Activated CD4-positive, alpha-beta T cell treated with anti-CD3 and anti-CD28 coated beads, Interleukin-2, amount 50 U/mL, for 16 hours (primary cell): ENCODE results near the gene ZDHHC17.
"Not testable (repeated sequence)": the region's sequence is repeated elsewhere in the genome, so short reads cannot be mapped to it uniquely, and the experiment has no call there.

Experiments used
- DNase-seq: peaks from one replicate; pipeline ENCODE4 v3.0.0-alpha.2; 2020

Gene ZDHHC17

GRCh38 chr12:76763746-76764675 is at the start of gene ZDHHC17:
ZDHHC17 (plus strand) TSS chr12:76764115; CDS start chr12:76764237, 122 bp downstream.
- DNase-seq = peak; percentile 93

GRCh38 chr12:76714415-76714814 is 49.5 kb upstream of the ZDHHC17 start:
- no peak for DNase-seq

GRCh38 chr12:76714861-76715260 is 49.1 kb upstream of the ZDHHC17 start:
- DNase-seq = no peak

- DNase-seq = no peak
Measured at GRCh38 chr12:76715332-76715731, 48.6 kb upstream of the ZDHHC17 start.

GRCh38 chr12:76717314-76717713 is 46.6 kb upstream of the ZDHHC17 start:
- DNase-seq = no peak

GRCh38 chr12:76719171-76720041 is 44.5 kb upstream of the ZDHHC17 start:
- DNase-seq = no peak

- no peak for DNase-seq
Measured at GRCh38 chr12:76720068-76720467, 43.8 kb upstream of the ZDHHC17 start.

- DNase-seq = no peak
Measured at GRCh38 chr12:76726626-76727025, 37.3 kb upstream of the ZDHHC17 start.

- not testable (repeated sequence) for DNase-seq
Measured at GRCh38 chr12:76732188-76732587, 31.7 kb upstream of the ZDHHC17 start.

GRCh38 chr12:76737689-76738088 is 26.2 kb upstream of the ZDHHC17 start:
- DNase-seq = not testable (repeated sequence)

- no peak for DNase-seq
Measured at GRCh38 chr12:76738824-76739579, 24.9 kb upstream of the ZDHHC17 start.

- no peak for DNase-seq
Measured at GRCh38 chr12:76739896-76740295, 24.0 kb upstream of the ZDHHC17 start.

GRCh38 chr12:76740501-76740900 is 23.4 kb upstream of the ZDHHC17 start:
- no peak for DNase-seq

- no peak for DNase-seq
Measured at GRCh38 chr12:76745343-76745742, 18.6 kb upstream of the ZDHHC17 start.

GRCh38 chr12:76746516-76746915 is 17.4 kb upstream of the ZDHHC17 start:
- DNase-seq = no peak

GRCh38 chr12:76747245-76747644 is 16.7 kb upstream of the ZDHHC17 start:
- no peak for DNase-seq

- no peak for DNase-seq
Measured at GRCh38 chr12:76755829-76756379, 8.0 kb upstream of the ZDHHC17 start.

GRCh38 chr12:76757694-76758093 is 6.2 kb upstream of the ZDHHC17 start:
- DNase-seq = no peak

GRCh38 chr12:76762601-76762980 is 1.3 kb upstream of the ZDHHC17 start:
- no peak for DNase-seq

GRCh38 chr12:76764856-76765255 is 941 bp downstream of the ZDHHC17 start:
- no peak for DNase-seq

- no peak for DNase-seq
Measured at GRCh38 chr12:76765598-76765997, 1.7 kb downstream of the ZDHHC17 start.

GRCh38 chr12:76766161-76766560 is 2.2 kb downstream of the ZDHHC17 start:
- no peak for DNase-seq

- DNase-seq = no peak
Measured at GRCh38 chr12:76768576-76768975, 4.7 kb downstream of the ZDHHC17 start.
